ENCODE data around the gene S100A2.
"Not testable (repeated sequence)": the region's sequence is repeated elsewhere in the genome, so short reads cannot be mapped to it uniquely, and the experiment has no call there.

Gene S100A2

GRCh38 chr1:153527023-153527682 lies 38.5 kb downstream of the S100A2 start:
- DNase-seq, result no peak

- no peak for DNase-seq
Observed at GRCh38 chr1:153526132-153526543, 39.5 kb downstream of the S100A2 start.

DNA sequence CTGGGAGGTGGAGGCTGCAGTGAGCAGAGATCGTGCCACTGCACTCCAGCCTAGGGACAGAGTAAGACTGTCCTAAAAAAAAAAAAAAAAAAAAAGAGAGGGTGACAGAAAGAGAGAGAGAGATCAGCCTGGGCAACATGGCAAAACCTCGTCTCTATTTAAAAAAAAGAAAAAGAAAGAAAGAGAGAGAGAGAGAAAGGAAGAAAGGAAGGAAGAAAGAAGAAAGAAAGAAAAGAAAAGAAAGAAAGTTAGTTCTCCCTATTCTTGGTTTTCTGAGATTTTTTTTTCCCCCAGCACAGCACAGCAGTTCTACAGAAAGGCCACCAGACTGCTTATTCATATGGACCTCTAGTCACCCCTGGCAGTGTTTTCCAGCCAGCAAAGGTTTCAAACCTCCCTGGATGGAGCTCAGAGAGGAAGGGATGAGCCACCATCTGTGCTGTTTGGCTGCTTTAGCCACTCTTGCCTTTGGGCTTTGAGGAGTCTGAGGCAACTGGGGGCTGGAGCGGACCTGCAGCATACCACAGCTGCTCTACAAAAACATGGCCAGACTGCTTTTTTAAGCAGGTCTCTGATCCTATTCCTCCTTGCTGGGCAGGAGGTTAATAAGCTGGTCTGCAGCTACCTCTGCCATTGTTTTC lies 40.4 kb downstream of the S100A2 start:
- DNase-seq, result no peak

DNA sequence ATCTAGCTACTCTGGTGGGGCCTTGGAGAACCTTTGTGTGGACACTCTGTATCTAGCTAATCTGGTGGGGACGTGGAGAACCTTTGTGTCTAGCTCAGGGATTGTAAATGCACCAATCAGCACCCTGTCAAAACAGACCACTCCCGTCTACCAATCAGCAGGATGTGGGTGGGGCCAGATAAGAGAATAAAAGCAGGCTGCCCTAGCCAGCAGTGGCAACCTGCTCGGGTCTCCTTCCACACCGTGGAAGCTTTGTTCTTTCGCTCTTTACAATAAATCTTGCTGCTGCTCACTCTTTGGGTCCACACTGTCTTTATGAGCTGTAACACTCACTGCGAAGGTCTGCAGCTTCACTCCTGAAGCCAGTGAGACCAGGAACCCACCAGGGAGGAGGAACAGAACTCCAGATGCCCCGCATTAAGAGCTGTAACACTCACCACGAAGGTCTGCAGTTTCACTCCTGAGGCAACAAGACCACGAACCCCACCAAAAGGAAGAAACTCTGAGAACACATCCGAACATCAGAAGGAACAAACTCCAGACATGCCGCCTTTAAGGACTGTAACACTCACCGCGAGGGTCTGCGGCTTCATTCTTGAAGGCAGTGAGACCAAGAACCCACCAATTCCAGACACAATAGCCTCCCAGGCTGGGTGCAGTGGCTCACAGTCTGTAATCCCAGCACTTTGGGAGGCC lies 43.1 kb downstream of the S100A2 start:
- DNase-seq, result not testable (repeated sequence)

- not testable (repeated sequence) for DNase-seq
Observed at GRCh38 chr1:153521808-153522207, 43.8 kb downstream of the S100A2 start.

- DNase-seq, result no peak
Observed at GRCh38 chr1:153520818-153521476, 44.7 kb downstream of the S100A2 start.

GRCh38 chr1:153520137-153520691 lies 45.4 kb downstream of the S100A2 start:
- not testable (repeated sequence) for DNase-seq

GRCh38 chr1:153519242-153519641 lies 46.4 kb downstream of the S100A2 start:
- no peak for DNase-seq

- no peak for DNase-seq
Observed at GRCh38 chr1:153515504-153516394, 49.9 kb downstream of the S100A2 start.

DNA sequence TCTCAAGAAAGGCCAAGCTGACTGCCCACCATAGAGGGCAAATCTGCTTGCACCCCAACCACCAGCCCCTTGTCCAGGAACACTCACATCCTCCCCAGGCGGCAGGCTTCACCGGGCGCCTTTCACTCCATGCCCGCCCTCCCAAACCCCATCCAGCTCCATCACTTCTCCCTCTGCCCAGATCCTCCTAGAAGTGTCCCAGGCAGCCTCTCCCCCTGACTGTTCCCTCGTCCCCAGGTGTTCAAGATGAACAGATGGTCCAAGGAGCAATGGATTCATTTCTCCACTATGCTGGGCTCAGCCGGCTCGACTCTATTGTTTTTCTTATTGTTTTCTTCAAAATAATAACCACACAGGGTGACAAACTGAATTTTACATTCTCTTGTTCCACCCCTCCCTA lies 52.0 kb downstream of the S100A2 start:
- no peak for DNase-seq

DNA sequence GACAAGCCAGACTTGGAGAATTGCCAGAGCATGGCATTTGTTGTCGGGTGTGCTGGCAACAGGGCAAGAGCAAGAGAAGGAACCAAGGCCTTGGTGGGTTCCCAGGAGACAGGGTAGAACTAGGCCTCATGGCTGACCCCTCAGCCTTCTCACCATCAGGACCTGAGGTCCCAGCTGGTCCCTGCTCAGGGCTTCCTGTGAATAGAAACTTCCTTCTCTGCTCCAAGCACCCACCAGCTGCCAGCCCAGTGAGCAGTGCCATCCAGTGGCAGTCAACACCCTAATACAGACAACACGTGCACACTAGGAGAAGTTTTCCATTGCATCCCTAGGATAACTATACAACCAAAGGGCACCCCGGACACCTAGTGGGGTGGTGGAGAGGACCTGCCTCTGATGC lies 52.6 kb downstream of the S100A2 start:
- no peak for DNase-seq

Measured in NCI-H748 treated with DMSO at 0.1 percent for 48 hours (cell line).